Measurements from ENCODE around the gene UNC5A.

UNC5A gene

DNA sequence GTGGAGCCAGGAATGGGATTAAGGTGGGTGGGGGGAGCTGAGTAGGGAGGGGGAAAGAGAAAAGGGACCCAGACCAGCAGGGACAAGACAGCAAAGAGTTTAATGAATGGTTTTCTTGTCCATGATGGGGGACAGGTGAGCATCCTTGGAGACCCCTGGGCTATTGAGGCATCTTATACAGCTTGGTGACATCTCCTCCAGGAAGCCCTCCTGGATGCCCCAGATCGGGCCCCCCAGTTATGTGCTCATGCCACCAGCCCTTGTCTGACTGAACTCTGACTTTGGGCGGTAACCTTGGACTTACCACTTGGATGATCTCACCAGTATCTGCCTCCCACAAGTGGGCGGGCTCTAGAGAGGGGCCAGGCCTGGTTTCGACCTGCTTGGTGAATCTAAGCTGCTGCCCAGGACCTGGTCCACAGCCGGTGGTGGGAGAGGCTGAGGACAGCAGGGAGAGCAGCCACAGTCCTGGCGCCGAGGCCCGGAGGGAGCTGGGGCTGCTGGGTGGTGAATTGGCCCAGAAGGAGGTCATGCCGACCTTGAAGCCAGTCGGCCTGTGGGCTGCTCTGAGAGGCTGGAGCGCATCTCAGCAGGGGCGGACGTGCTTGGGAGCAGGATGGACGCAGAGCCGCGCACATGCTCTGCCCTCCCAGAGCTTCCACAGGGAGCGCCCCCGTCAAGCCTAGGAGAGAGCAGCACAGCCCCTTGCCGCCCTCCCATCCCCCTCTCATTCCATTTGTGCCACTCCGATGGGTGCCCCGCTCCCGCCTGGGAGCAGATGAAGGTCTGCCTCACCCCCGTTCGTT is 36.2 kb downstream of the UNC5A start:
- DNase-seq (ENCODE audit: low spot score): no peak

DNA sequence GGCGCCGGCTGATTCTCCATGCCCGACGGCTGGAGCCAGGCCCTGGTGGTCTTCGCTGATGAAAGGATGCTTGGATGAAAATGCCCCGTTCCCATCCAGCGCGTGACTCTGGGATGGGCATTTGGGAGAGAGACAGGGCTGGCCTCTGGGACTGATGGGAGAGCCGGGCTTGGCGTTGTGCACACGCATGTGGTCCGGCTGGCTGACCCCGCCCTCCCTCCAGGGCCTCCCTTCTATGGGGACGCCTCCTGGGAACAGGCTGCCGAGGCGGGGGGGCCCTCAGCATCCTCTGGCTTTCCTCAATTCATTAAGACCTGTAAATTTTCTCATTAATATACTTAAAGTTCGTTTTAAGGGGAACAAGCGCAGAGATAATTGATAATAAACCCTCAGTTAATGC is 36.8 kb downstream of the UNC5A start:
- DNase-seq (ENCODE audit: low spot score): no peak

- DNase-seq (ENCODE audit: low spot score): no peak
Observed at GRCh38 chr5:176847726-176848290, 37.4 kb downstream of the UNC5A start.

DNA sequence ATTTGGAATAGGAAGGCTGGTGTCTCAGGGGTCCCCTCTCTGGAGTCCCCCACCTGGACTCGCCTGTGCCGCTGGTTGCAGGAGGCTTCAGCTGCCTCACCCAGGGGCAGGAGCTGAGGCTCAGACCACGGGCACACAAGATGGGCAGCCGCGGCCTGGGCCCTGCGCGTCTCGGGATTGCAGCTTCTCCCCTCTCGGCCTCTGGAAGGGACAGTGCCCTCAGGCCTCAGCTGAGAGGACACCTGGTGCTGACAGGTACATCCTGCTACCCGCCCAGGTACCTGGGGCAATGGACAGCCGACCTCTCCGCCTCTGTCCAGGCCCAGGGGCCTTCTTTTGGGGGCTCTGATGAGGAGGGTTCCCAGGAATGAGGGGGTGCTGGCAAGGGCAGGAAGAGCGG is 38.3 kb downstream of the UNC5A start:
- DNase-seq (ENCODE audit: low spot score): no peak

DNA sequence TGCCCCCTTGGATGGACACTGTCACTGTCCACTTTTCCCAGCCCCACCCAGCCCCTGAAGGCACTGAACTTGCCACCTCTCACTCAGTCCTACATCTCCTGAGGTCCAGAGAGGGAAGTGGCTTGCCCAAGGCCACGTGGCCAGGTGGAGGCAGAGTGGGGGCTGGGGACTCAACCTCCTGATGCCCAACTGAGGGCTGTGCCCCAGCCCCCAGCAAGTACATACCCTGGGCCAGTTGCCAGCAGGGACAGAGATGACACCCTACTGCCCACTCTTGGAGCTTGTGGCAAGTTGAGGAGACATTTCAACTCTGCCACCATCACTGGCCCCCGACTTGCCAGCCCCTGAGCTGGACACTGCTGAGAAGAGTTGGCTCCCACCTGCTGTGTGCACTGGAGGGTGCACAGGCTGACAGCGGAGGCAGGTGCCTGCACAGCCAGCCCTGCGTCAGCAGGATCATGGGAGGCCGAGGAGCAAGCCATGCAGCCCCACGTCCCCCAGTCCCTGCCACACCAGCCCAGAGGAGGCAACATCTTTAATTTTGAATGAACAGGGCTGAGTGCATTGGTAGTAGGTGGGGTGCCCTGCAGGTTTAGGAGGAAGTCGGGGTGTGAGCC is 39.4 kb downstream of the UNC5A start:
- no peak for DNase-seq (ENCODE audit: low spot score)

- no peak for DNase-seq (ENCODE audit: low spot score)
Observed at GRCh38 chr5:176850371-176851245, 40.2 kb downstream of the UNC5A start.

DNA sequence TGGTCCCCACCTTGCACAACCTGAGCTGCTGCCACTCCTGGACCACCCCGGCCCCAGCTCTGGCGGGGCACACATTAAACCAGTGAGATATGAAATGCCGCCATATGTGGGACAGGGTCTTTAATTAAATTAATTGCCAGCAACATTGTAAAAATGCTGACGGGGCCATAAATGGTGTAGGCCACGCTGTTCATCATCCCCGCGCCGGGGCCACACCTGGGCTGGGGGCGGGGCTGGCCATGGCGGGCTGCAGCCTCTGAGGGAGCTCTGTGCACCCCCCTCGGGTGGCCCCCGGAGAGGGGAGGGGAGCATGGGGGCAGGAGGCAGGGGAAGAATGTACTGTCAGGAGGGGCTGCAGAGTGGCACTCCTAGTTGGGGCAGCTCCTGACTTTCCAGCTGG is 41.0 kb downstream of the UNC5A start:
- no peak for DNase-seq (ENCODE audit: low spot score)

- no peak for DNase-seq (ENCODE audit: low spot score)
Observed at GRCh38 chr5:176851871-176852658, 41.7 kb downstream of the UNC5A start.

DNA sequence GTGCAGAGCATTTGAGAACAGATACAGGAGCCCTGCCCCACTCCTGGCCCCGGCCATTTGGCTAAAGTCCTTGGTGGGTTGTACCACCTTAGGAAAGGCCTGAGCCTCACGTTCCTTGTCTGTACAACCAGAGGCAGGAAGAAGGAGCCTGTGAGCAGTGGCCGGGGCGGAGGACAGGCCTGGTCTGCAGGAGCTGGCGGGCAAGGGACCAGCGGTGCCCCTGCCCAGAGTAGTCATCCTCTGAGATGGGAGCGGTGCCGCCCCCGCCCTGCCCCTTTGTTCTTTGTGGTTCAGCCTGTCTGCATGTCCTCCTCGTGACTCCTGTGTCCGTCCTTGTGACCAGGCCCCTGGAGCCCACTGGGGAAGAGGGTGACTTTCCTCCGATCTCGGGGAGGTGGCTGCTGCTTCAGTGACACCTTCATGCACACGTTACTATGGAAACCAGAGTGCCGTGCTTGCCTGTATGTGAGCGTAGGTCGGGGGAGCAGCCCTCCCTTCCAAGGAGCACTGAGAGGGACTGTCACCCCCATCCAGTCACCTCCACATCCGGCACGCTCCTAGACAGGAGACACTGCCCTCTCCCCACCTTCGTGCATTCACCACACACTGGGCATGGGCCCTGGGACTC is 42.9 kb downstream of the UNC5A start:
- DNase-seq (ENCODE audit: low spot score): no peak

DNA sequence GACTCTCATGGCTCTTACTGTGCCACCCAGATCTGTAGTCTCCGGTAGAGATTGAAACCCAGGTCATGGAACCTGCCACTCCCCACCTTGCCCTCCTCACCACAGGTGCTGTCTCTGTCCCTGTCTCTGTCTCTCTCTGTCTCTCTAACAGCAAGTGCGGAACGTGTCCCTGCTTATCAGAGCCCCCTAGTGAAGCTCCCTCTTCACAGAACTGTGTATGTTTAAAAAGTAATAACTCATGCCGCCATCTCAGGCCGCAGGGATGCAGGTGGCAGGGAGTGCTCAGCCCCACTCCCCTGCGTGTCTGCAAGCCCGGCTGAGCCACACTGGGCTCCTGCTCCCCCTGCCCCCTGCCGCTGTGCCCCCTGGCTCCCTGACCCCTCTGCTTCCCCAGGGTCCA is 43.8 kb downstream of the UNC5A start:
- no peak for DNase-seq (ENCODE audit: low spot score)

DNA sequence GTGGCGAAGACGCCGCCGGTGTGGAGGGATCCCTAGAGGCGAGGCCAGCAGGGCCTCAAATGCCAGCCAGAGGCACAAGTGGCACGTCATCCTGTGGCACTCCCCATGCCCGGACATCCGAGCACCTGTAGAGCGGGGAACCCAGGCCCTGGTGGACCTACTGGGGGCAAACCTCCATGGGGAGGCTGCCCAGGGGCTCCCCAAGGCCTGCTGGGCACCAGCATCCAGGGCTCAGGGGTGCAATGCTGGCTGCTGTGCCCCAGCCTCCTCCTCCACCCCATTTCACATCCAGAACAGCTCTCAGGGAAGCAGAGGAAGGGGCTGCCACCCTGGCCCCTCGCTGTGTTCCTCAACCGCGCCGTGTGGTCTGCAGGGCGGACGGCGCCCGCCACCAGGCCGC is 45.2 kb downstream of the UNC5A start:
- DNase-seq (ENCODE audit: low spot score): no peak

DNA sequence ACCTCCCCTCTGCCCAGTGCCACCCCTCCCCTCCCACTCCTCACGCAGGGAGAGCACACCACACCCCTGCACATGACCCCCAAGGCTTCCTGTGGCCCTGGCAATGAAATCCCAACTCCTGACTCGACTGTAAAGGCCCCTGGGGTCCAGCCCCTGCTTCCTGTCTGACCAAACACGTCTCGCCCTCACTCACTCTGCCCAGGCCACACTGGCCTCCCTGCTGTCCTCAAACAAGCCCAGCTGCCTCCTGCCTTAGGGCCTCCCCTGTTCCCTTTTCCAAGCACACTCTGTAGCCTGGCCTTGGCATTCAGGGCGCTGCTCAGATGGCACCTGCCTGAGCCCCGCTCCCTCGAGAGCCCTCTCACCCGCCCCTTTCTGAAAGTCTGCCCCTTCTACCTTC is 46.4 kb downstream of the UNC5A start:
- DNase-seq (ENCODE audit: low spot score): no peak

DNA sequence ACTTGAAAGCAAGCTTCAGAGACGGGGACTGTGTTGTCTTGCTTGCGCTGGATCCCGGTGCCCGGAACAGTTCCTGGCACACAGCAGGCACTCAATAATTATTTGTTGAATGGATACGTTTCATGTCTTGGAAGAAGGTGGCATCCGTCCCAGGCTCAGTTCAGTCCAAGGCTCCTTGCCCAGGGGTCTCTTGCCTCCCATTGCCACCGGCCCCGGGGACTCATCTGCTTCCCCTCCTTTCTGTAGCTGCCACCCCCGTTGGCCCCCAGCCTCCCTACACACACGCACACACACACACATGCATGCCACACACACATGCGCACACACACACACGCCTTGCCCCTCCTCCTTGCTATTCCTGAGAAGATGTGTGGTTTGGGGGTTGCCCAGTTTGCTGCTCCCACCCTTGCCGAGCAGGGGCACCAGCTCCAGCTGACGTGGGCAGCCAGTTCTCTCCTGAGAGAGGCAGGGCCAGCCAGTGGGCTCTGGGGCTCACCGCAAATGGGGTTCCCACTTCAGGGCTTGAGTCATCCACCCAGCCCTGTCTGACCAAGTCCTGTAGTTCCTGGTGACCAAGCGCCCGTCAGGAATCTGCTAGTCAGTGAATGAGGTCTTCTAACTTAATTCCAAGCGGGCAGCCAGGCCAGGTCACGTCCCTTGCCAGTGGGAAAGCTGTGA is 47.0 kb downstream of the UNC5A start:
- DNase-seq (ENCODE audit: low spot score): no peak

- no peak for DNase-seq (ENCODE audit: low spot score)
Observed at GRCh38 chr5:176857894-176858273, 47.5 kb downstream of the UNC5A start.

GRCh38 chr5:176859916-176860315 is 49.6 kb downstream of the UNC5A start:
- DNase-seq (ENCODE audit: low spot score): no peak

DNA sequence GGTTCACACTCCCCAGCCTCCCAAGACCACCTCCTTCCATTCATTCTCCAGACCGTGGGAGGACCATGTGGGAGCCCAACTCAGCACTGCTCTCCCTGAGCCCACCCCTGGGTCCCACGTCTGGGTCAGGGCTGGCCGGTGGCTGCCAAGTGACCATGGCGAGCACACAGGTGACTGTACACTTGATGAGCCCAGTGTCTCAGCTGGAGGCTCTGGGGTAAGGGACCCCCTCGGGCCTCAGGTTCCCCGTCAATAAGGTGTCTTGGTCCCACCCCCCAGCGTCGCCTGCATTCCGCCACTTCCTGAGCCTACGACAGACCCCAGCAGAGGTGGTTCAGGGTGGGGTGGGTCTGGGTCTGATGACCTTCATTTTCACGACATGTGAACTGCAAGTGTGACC is 50.0 kb downstream of the UNC5A start:
- no peak for DNase-seq (ENCODE audit: low spot score)

GRCh38 chr5:176861276-176861675 is 50.9 kb downstream of the UNC5A start:
- no peak for DNase-seq (ENCODE audit: low spot score)

DNA sequence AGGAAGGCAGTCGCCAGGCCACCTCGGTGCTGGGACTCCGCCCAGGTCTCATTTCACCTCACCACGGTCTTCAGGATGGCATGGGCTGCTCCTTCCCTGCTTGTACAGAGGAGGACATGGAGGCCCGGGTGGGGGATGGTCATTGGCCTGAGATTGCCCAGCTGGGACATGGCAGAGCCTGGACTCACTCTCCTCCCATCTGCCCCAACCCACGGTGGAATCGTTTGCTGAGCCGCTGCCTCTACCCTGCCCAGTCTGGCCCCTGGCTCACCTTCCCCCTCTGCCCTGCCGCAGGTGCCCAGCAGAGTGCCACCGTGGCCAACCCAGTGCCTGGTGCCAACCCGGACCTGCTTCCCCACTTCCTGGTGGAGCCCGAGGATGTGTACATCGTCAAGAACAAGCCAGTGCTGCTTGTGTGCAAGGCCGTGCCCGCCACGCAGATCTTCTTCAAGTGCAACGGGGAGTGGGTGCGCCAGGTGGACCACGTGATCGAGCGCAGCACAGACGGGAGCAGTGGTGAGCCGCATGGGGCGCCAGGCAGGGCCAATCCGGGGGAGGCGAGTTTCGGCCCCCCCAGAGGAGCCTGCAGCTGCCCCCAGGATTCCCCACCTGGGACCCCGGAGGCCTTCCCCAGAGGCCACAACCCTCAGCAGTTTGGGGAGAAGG is 52.1 kb downstream of the UNC5A start:
- no peak for DNase-seq (ENCODE audit: low spot score)

DNA sequence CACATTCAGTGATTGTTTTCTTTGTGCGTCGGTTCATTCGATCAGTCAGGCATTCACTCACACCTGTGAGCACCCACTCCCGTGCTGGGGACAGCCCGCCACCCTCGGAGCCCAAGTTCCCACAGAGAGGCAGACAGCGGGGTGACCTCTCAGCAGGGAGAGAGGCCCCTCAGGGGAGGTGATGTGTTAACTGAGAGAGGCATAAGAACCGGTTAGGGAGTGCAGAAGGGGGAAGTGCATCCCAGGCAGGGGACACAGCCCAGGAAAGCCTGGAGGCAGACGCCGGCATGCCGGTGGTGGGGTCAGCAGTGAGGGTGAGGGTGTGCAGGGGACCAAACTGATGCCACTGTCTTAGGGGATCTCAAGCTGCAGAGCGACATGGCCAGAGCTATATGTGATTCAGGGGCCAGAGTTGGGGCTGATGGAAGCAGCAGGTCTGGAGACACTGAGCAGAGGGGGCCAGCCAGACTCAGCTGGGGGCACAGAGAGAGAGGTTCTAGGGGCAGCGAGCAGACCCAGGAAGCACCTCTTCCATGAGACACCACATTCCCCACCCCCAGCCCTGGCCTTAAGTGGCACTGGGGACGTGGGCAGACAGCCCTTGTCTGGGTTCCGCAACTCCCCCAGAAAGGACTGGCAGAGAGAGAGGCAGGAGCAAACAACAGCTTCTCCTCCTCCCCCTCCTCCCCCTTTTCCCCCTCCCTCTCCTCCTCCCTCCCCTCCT is 52.8 kb downstream of the UNC5A start:
- no peak for DNase-seq (ENCODE audit: low spot score)

DNA sequence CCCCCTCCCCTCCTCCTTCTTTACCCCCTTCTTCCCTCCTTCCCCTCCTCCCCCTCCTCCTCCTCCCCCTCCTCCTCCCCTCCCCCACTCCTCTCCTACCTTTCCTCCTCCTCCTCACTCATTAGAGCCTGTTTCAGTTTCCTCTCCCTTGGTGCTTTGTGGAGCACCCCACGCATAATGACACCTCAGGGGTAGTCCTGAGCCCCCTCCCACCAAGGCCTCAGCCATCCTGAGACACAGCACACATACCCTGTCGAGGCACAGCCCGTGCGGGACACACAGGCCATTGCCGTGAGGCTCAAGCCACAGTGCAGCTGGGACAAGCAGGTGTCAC is 53.4 kb downstream of the UNC5A start:
- no peak for DNase-seq (ENCODE audit: low spot score)

Measured in globus pallidus (tissue), 1 donor.